ENCODE measurements around the gene NFIC. TPM values are rescaled to one million over a fixed set of nuclear protein-coding genes. Genes with fewer than 3 reads are reported as not detected.
A peak's percentile ranks its signal among the peaks of the same experiment; 100 is the strongest.

The NFIC gene
- total RNA-seq, 1 donor from 2014 or later, result 17.8 TPM

- peaks cover 13% of the 10 kb centered on the region for H3K36me3 Mint-ChIP-seq
- H3K27me3 Mint-ChIP-seq, result no peaks in the 10 kb centered on the region
- no peak for TF ChIP-seq CTCF (conservative IDR thresholded peaks at IDR 0.05)
- DNase-seq (ENCODE audit: extremely low spot score, unreplicated experiment), result no peak
- peaks cover 4% of the 10 kb centered on the region for H3K4me1 Mint-ChIP-seq (ENCODE audit: unreplicated experiment)
- H3K9me3 Mint-ChIP-seq, result no peaks in the 10 kb centered on the region
- H3K27ac Mint-ChIP-seq, result no peak overlapping the region
- H3K4me3 Mint-ChIP-seq, result no peak overlapping the region
Observed at GRCh38 chr19:3493651-3494050, 127.3 kb downstream of the NFIC start.

- Mint-ChIP-seq H3K36me3 (peaks cover 13% of the 10 kb centered on the region), H3K9me3 (no peaks in the 10 kb centered on the region), H3K4me1 (ENCODE audit: unreplicated experiment) (peaks cover 6% of the 10 kb centered on the region), H3K27me3 (no peaks in the 10 kb centered on the region), H3K4me3 (no peak overlapping the region), H3K27ac (no peak overlapping the region)
- TF ChIP-seq CTCF (conservative IDR thresholded peaks at IDR 0.05), result no peak
- no peak for DNase-seq (ENCODE audit: extremely low spot score, unreplicated experiment)
Observed at GRCh38 chr19:3494051-3494450, 127.7 kb downstream of the NFIC start.

GRCh38 chr19:3494559-3494958 is 128.2 kb downstream of the NFIC start:
- Mint-ChIP-seq H3K27ac (no peak overlapping the region), H3K9me3 (no peaks in the 10 kb centered on the region), H3K36me3 (peaks cover 13% of the 10 kb centered on the region), H3K27me3 (no peaks in the 10 kb centered on the region), H3K4me1 (ENCODE audit: unreplicated experiment) (peaks cover 8% of the 10 kb centered on the region), H3K4me3 (no peak overlapping the region)
- DNase-seq (ENCODE audit: extremely low spot score, unreplicated experiment), result no peak
- TF ChIP-seq CTCF (conservative IDR thresholded peaks at IDR 0.05), result no peak

- Mint-ChIP-seq H3K4me3 (no peak overlapping the region), H3K36me3 (peaks cover 13% of the 10 kb centered on the region), H3K27me3 (no peaks in the 10 kb centered on the region), H3K4me1 (ENCODE audit: unreplicated experiment) (peaks cover 13% of the 10 kb centered on the region), H3K9me3 (peaks cover 4% of the 10 kb centered on the region), H3K27ac (no peak overlapping the region)
- DNase-seq (ENCODE audit: extremely low spot score, unreplicated experiment), result no peak
- TF ChIP-seq CTCF (conservative IDR thresholded peaks at IDR 0.05), result no peak
Observed at GRCh38 chr19:3496392-3497273, 130.2 kb downstream of the NFIC start.

GRCh38 chr19:3497757-3498520 is 131.6 kb downstream of the NFIC start:
- peak overlapping the region; percentile 0 for H3K4me3 Mint-ChIP-seq
- H3K9me3 Mint-ChIP-seq, result peaks cover 4% of the 10 kb centered on the region
- H3K4me1 Mint-ChIP-seq (ENCODE audit: unreplicated experiment), result peaks cover 13% of the 10 kb centered on the region
- peaks cover 9% of the 10 kb centered on the region for H3K36me3 Mint-ChIP-seq
- no peak overlapping the region for H3K27ac Mint-ChIP-seq
- TF ChIP-seq CTCF (conservative IDR thresholded peaks at IDR 0.05), result no peak
- no peaks in the 10 kb centered on the region for H3K27me3 Mint-ChIP-seq
- no peak for DNase-seq (ENCODE audit: extremely low spot score, unreplicated experiment)
